Stimulated activated CD8-positive, alpha-beta memory T cell treated with anti-CD3 and anti-CD28 coated beads, Interleukin-15, amount 100 ng/mL, for 24 hours (primary cell): ENCODE measurements around the gene PRKAG3.

ENCODE experiments used
- DNase-seq: peaks from one replicate; pipeline ENCODE4 v3.0.0-alpha.2; 2020; ENCODE audit warnings: low read depth

The PRKAG3 gene

DNA sequence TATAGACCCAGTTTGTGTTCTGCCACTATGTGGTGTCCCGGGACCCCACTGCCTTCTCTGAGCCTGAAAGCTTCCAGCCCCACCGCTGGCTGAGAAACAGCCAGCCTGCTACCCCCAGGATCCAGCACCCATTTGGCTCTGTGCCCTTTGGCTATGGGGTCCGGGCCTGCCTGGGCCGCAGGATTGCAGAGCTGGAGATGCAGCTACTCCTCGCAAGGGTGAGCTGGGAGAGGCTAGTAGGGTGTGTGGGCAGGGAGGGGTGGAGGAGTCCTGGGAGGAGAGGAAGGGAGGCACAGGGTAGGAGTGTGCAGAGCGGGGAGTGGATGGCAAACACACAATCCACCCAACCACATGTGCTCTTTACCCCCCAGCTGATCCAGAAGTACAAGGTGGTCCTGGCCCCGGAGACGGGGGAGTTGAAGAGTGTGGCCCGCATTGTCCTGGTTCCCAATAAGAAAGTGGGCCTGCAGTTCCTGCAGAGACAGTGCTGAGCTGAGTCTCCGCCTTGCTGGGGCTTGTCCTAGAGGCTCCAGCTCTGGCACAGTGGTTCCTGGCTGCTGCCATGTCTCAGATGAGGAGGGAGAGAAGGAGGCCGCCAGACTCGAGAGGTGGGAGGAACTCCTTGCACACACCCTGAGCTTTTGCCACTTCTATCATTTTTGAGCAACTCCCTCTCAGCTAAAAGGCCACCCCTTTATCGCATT is 16.9 kb downstream of the PRKAG3 start:
- no peak for DNase-seq

DNA sequence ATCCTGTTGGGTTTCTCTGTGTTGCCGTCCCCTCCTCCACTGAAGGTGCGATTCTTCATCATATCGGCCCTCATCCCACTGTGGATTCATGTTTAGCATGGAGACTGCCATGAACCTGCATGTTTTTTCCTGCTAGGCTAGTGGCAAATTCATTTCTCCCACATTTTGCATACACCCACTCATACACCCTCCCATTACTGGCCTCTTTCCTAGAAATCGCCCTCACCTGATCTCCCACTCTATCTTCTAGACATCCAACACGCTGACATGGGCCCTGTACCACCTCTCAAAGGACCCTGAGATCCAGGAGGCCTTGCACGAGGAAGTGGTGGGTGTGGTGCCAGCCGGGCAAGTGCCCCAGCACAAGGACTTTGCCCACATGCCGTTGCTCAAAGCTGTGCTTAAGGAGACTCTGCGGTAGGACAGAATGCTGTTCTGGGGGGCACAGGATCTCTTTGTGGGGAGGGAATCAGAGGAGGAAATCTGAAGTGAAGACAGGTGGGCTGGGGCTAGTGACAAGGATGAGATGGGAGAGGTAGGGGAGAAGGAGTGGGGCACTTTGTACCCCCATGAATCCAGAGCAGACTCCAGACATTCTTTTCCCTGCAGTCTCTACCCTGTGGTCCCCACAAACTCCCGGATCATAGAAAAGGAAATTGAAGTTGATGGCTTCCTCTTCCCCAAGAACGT is 17.7 kb downstream of the PRKAG3 start:
- DNase-seq, result no peak

DNA sequence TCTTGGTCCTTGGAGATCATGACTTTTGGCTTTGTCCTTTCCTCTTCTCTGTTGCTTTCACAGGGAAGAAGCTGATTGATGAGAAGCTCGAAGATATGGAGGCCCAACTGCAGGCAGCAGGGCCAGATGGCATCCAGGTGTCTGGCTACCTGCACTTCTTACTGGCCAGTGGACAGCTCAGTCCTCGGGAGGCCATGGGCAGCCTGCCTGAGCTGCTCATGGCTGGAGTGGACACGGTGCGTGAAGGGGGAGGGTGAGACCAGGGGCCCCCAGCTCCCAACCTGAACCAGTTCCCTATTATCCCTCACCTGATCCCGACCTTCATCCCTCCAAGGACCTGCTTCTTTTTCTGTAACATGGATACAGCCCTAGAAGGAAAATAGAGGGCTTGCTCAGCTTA is 18.7 kb downstream of the PRKAG3 start:
- no peak for DNase-seq

DNA sequence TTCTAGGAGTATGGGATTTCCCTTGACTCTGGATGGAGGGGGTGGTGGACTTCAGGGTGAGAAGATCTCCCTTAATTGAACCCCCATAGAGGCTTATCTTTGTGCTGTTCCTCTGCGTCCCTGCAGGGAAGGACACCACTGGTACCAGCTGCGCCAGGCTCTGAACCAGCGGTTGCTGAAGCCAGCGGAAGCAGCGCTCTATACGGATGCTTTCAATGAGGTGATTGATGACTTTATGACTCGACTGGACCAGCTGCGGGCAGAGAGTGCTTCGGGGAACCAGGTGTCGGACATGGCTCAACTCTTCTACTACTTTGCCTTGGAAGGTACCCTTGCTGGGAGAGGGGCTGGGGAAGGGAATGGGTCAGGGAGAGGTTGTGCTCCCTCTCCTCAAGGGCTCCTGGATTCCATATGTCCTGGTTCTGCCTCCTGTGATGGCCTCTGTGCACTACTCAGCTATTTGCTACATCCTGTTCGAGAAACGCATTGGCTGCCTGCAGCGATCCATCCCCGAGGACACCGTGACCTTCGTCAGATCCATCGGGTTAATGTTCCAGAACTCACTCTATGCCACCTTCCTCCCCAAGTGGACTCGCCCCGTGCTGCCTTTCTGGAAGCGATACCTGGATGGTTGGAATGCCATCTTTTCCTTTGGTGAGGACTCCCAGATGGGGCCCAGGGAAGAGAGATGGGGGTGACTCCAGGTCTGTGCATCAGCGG is 19.3 kb downstream of the PRKAG3 start:
- no peak for DNase-seq

DNA sequence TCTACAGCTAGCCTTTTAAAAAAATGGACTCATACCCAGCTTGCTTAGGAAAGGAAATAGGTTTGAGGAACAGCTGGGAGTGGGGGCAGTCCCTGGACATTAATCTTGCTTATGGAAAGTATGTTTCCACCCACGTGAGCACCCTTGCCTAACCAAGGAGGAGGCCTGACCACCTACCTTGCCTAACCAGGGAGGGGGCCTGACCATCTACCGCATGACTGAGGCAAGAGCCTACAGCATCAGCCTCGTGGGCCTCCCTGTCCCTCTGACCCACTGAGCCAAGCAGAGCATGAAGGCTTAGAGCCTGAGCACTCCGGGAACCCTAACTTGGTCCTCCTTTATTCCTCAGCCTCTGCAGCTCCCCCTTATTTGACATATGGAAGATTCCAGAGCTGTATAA is 20.2 kb downstream of the PRKAG3 start:
- DNase-seq, result no peak

DNA sequence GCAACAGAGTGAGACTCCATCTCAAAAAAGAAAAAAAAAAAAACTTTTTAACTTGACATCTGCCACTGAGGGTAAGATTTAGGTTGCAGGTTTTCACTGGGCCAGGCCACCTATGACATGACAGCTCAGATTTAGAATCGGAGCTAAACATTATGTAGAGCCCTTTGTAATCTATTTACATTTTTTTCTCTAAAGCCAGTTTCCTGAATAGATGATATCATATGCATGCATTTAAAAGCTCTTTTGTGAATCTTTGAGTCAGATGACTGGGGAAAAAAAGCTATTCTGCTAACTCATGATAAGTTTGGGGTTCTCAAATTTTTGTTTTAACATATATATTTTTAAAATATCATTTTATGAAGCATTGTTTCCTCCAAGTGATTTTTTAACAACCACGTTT is 21.3 kb downstream of the PRKAG3 start:
- no peak for DNase-seq

DNA sequence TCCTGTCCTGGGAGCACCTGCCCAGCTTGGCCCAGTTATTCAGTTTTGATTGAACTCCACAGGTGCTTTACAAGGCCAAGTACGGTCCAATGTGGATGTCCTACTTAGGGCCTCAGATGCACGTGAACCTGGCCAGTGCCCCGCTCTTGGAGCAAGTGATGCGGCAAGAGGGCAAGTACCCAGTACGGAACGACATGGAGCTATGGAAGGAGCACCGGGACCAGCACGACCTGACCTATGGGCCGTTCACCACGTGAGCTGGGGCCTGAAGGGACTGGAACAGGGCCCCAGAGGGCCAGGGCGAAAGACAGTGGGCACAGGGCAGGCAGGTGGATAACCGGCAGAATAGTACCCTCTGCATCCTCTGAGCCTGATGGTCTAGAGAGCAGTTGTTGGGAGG is 22.1 kb downstream of the PRKAG3 start:
- DNase-seq, result no peak

DNA sequence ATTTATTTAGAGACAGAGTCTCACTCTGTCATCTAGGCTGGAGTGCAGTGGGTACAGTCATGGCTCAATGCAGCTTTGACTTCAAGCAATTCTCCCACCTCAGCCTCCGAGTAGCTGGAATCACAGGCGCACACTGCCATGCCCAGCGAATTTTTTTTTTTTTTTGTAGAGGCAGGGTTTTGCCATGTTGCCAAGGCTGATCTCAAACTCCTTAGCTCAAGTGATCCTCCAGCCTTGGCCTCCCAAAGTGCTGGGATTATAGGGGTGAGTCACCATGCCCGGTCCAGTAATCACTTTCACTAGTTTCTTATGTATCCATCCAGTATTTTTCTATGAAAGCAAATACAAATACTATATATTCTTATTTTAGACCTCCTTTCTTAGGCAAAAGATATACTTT is 24.0 kb downstream of the PRKAG3 start:
- no peak for DNase-seq

DNA sequence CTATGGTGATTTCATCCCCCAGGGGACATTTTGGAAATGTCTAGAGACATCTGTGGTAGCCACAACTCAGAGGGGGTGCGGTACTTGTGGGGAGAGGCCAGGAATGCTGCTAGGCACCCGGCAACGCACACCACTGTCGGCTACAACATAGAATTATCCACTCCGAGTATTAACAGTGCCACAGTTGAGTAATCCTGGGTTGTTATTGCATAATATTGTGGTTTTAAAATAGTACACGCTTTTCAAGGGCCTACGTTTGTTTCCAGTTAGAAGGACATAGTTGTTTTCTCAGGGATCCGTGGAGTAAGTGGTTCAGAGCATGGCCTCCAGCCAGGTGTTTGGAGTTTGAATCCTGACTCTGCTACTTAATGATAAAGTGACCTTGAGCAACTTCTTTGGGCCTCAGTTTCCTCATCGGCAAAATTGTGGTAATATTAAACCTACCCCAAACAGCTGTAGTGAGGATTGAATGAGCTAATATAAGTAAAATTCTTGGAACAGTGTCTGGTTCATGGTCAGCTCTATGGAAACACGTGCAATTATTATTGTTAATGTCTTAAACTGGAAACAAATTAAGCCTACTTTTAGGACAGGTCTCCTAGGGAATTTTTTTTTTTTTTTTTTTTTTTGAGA is 25.1 kb downstream of the PRKAG3 start:
- DNase-seq, result no peak

DNA sequence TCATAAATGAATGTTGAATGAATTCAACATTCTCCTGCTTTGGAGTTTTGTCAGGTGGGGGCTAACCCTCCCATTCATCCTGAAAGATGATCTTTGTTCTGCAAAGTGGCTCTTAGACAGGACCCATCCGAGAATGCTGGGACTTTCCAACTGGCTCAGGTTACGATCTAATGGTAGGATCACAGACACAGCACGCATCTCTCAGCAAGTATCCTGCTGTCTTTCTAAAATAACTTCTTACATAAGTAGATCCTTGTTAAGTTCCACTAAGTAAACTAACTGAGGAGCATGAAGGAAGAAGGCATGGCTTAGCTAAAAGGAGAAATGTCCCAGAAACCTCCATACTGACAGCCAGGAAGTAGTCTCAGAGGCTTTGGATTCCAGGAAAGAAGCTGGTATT is 26.0 kb downstream of the PRKAG3 start:
- DNase-seq, result no peak

DNA sequence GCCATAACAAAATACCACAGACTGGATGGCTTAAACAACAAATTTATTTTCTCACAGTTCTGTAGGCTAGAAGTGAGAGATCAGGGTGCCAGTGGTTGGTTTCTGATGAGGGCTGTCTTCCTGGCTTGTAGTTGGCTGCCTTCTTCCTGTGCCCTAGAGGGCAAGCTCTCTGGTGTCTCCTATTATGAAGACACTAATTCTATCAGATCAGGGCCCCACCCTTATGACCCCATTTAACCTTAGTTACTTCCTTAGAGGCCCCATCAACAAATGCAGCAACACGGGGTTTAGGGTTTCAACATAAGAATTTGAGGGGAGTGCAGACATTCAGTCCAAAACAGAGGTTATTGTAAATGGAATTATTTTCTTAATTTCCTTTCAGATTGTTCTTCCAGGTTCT is 26.8 kb downstream of the PRKAG3 start:
- DNase-seq, result no peak

DNA sequence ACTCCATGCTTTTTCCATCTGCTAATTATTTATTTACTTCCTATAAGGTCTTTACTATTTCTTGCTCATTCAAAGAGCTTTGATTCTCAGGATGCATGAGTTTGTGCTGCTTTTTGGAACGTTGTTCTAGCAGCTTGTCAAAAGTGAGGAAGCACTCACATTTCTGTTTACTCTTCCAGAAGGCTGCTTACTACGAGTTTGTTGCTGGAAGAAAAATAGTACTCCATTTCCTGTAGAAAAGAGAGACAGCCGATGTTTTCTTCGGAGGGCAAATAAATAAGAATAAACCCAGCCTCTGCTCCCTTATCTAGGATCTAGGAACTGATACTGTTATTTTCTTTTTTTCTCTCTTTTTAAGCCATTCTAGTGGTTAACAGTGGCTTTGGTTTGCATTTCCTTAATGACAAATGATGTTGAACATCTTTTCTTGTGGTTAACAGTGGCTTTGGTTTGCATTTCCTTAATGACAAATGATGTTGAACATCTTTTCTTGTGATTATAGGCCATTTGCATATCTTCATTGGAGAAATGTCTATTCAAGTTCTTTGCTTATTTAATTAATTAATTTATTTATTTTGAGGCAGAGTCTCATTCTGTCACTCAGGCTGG is 29.1 kb downstream of the PRKAG3 start:
- DNase-seq, result no peak

DNA sequence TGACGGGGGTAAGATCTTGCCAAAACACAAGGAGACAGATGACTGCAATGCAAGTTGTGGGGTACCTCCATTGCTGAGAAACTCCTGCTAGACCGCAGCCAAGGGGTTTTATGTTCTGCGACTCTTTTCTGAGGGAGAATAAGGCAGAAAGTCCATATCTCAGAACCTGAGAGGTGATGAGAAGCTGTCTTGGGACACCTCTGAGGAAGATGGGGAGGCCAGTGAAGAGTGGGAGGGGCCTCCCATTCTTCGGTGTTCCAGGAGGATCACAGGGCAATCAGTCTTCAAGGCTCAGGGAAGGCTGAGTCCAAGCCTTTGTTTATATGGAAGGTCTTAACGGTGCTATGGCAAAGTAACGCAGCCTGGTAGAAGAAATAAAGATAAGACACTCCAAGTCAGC is 31.6 kb downstream of the PRKAG3 start:
- no peak for DNase-seq

DNA sequence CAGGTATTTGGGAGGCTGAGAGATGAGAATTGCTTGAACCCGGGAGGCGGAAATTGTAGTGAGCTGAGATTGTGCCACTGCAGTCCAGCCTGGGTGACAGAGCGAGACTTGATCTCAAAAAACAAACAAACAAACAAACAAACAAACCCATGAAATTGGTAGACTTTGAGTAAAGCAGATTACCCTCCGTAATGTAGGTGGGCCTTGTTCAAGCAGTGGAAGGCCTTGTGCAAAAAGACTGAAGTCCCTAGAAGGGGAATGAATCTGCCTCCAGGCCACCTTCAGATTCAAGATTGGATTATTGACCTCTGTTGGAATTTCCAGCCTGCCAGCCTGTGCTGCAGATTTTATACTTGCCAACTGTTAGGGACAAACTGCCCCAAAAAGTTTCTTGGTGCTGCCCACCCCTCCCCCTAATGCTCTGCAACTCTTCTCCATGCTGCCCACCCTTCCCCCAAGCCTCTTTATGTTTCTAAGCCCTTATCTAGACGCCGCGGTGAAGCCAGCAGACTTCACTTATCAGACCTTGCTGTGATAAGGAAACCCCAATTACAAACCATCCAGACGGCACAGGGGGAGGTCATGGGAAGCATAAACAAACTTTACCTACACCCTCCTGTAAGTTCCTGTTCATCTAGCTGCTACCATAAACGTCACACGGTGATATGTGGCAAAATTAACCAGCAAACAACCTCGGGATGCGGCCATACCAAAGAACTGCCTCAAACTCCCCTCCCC is 32.7 kb downstream of the PRKAG3 start:
- no peak for DNase-seq

DNA sequence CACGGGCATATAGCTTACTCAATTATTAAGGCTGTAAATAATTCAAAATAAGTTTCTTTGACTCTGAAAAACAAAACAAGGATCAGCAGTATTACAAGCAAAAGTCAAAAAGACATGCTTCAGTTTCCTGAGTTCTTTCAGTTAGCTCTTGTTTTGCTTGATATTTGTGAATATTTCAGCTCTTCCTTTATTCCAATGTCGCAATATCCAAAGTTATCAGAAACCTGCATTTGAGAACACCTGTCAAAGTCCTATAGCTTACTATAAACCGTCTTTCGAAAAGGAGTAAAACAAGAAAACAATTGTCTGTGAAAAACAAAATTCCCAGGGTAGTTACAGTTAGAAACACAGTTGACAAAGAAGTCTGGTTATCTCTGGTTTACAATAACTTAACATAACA is 34.9 kb downstream of the PRKAG3 start:
- no peak for DNase-seq

DNA sequence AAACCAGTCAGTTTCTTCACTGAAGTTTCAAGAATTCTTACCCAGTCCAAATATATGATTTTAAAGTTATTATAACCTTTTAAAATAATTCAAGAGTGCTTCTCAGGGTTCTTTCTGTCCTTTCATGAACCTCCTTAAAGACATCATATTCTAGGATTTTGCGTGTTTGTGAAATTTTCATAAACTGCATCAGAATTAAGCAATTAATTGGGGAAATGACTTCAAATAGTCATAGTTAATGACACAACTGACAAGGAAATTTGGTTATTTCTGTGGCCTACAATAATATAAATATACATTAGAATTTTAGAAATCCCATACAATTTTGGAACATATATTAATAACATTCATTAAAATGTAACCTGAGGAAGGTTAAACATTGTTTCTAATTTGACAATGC is 39.2 kb downstream of the PRKAG3 start:
- no peak for DNase-seq

DNA sequence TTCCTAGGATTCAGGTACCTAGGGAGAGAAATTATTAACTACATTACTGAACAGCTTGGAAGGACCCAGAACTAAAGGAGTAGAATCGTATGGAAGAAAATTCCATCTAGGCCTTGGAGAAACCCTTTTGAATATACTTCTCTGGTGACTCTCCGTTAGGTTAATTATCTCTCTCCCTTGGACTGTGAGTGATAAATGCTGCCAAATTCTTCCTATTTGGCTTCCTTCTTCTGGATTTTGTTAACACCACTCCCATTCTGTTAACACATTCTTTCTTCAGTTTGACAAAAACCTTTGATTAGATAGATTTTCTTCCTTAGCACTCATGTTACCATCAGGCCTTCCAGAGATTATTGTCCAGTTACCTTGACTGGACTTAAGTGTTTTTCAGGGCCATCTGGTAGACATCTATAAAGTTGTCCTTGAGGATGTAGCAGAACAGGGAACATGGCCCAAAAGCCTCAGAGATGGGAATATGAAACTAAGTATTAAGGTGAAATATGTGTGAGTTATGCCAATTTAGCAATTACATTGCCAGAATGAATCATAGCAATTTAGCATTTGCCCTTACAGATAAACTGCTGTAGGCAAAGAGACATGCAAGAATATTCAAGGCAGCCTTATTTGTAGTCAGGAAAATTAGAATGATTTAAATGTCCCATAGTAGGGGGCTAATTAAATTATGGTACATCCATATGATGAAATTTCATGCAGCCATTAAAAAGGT is 42.9 kb downstream of the PRKAG3 start:
- no peak for DNase-seq

DNA sequence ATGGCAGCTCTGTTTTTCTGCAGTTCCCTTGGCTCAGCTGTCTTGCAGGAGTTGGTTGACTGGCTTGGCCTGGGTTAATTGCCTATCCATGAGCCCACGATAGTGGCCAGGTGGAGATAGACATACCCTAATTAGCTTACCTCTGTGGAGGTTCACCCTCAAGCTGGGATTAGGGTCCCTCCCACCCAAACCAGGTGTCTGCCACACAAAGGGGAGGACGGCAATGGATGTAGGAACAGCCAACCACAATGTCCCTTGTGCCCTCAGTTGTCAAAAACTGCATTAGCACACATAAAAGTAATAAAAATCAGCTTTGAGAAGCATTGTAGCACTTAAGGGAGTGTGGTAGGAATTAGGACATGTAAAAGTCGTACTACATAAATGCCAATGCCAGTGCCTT is 45.5 kb downstream of the PRKAG3 start:
- DNase-seq, result no peak

DNA sequence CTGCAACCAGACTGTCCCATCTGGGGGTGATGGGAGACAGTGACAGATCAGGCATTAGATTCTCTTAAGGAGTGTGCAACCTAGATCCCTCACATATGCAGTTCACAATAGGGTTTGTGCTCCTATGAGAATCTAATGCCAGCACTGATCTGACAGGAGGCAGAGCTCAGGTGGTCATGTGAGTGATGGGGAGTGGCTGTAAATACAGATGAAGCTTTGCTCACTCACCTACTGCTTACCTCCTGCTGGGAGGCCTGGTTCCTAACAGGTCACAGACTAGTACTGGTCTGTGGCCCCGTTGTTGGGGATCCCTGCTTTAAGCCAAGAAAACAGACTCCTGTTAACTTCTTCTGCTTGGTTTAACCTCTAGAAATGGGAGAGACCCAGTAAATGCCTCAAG is 46.5 kb downstream of the PRKAG3 start:
- no peak for DNase-seq

DNA sequence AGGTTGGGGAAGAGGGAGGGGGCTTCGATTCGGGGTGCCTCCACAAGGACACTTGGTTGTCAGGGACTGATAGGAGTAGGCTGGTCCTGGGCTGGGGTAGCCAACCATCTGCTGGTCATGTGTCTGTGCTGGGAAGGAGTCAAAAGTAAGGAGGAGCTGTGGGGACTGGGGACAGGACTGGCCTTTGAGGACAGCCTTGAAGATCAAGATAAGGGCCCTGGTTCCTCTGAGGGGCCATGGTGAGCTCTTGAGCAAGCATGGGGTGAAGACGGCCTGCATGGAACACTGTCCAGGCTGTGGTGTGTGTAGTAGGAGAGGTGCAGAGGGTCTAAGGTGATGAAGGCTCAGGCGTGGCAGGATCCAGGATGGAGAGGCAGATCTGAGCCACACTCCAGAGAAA is 47.9 kb downstream of the PRKAG3 start:
- no peak for DNase-seq

DNA sequence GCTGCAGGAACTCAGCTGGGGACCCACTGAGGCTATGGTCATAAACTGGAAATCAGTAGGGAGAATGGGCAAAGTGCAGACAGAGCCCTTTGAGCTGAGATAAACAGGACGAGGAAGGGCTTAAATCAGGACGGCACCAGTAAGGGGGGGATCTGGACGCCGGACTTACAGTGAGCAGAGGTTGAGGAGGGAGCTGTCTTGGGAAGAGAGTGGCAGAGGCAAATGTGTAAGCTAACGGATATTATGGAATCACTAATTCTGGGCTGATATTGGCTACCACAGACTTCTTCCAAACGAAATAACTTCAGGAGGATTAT is 49.1 kb downstream of the PRKAG3 start:
- DNase-seq, result no peak
